DMS 273 (cell line): Measurements from ENCODE around the gene MLLT3.
A peak's percentile ranks its signal among the peaks of the same experiment; 100 is the strongest.

Source experiments
- DNase-seq: peaks from one replicate; lab custom pipeline; 2025; ENCODE audit not compliant: unreplicated experiment; lab: John Stamatoyannopoulos, UW

MLLT3 gene

GRCh38 chr9:20428976-20429375 is 193.3 kb downstream of the MLLT3 start:
- DNase-seq: no peak

- DNase-seq: no peak
Measured at GRCh38 chr9:20427359-20427758, 194.9 kb downstream of the MLLT3 start.

GRCh38 chr9:20426019-20426418 is 196.3 kb downstream of the MLLT3 start:
- no peak for DNase-seq

GRCh38 chr9:20419533-20419932 is 202.8 kb downstream of the MLLT3 start:
- DNase-seq: no peak

GRCh38 chr9:20418485-20418884 is 203.8 kb downstream of the MLLT3 start:
- DNase-seq: no peak

GRCh38 chr9:20417373-20418080 is 204.8 kb downstream of the MLLT3 start:
- DNase-seq: no peak

GRCh38 chr9:20414150-20414549 is 208.1 kb downstream of the MLLT3 start:
- no peak for DNase-seq

- DNase-seq: no peak
Measured at GRCh38 chr9:20409321-20410092, 212.8 kb downstream of the MLLT3 start.

GRCh38 chr9:20408513-20408912 is 213.8 kb downstream of the MLLT3 start:
- peak; percentile 11 for DNase-seq

GRCh38 chr9:20407013-20407412 is 215.3 kb downstream of the MLLT3 start:
- no peak for DNase-seq

GRCh38 chr9:20406344-20406743 is 216.0 kb downstream of the MLLT3 start:
- DNase-seq: no peak

GRCh38 chr9:20405616-20406015 is 216.7 kb downstream of the MLLT3 start:
- DNase-seq: no peak

- DNase-seq: no peak
Measured at GRCh38 chr9:20405078-20405477, 217.2 kb downstream of the MLLT3 start.

- no peak for DNase-seq
Measured at GRCh38 chr9:20404192-20404813, 218.0 kb downstream of the MLLT3 start.

- DNase-seq: no peak
Measured at GRCh38 chr9:20403346-20403745, 219.0 kb downstream of the MLLT3 start.

- DNase-seq: no peak
Measured at GRCh38 chr9:20402273-20402875, 219.9 kb downstream of the MLLT3 start.

GRCh38 chr9:20398536-20399338 is 223.6 kb downstream of the MLLT3 start:
- no peak for DNase-seq

- no peak for DNase-seq
Measured at GRCh38 chr9:20397348-20397747, 225.0 kb downstream of the MLLT3 start.

- DNase-seq: peak; percentile 21
Measured at GRCh38 chr9:20396509-20396908, 225.8 kb downstream of the MLLT3 start.

GRCh38 chr9:20395651-20396050 is 226.6 kb downstream of the MLLT3 start:
- DNase-seq: peak; percentile 34

- peak; percentile 91 for DNase-seq
Measured at GRCh38 chr9:20394969-20395368, 227.3 kb downstream of the MLLT3 start.
